ENCODE data around the gene NELFB.

Gene NELFB

GRCh38 chr9:137314561-137315560 lies 59.7 kb downstream of the NELFB start:
- DNase-seq (ENCODE audit: low read depth, low spot score) = no peak
- no CpG with 5 or more reads among the region's 42 CpGs for WGBS (ENCODE audit: insufficient coverage, insufficient read length)
- no peak overlapping the region for H3K27ac ChIP-seq (ENCODE audit: low read length)
- H3K27me3 ChIP-seq (ENCODE audit: control insufficient read depth, insufficient read depth, low read length) = no peaks in the 10 kb centered on the region
- no peaks in the 10 kb centered on the region for H3K9me3 ChIP-seq (ENCODE audit: control insufficient read depth, insufficient read depth, low read length)
- peaks cover 9% of the 10 kb centered on the region for H3K4me1 ChIP-seq (ENCODE audit: control insufficient read depth, insufficient read depth, low read length)
- no peaks in the 10 kb centered on the region; the same call in 1 of the 2 replicates for H3K36me3 ChIP-seq (ENCODE audit: control insufficient read depth, insufficient read depth, low read length)
- H3K4me3 ChIP-seq (ENCODE audit: low read length) = no peak overlapping the region

GRCh38 chr9:137315581-137316011 lies 60.5 kb downstream of the NELFB start:
- H3K27me3 ChIP-seq (ENCODE audit: control insufficient read depth, insufficient read depth, low read length) = no peaks in the 10 kb centered on the region
- H3K27ac ChIP-seq (ENCODE audit: low read length) = no peak overlapping the region
- peaks cover 11% of the 10 kb centered on the region for H3K4me1 ChIP-seq (ENCODE audit: control insufficient read depth, insufficient read depth, low read length)
- no peaks in the 10 kb centered on the region for H3K9me3 ChIP-seq (ENCODE audit: control insufficient read depth, insufficient read depth, low read length)
- no peaks in the 10 kb centered on the region; the same call in 1 of the 2 replicates for H3K36me3 ChIP-seq (ENCODE audit: control insufficient read depth, insufficient read depth, low read length)
- no peak overlapping the region for H3K4me3 ChIP-seq (ENCODE audit: low read length)
- no peak for DNase-seq (ENCODE audit: low read depth, low spot score)
- no CpG with 5 or more reads among the region's 18 CpGs for WGBS (ENCODE audit: insufficient coverage, insufficient read length)

GRCh38 chr9:137316012-137316981 lies 61.2 kb downstream of the NELFB start:
- no peak overlapping the region for H3K27ac ChIP-seq (ENCODE audit: low read length)
- H3K9me3 ChIP-seq (ENCODE audit: control insufficient read depth, insufficient read depth, low read length) = no peaks in the 10 kb centered on the region
- peak overlapping the region; percentile 19; the same call in 1 of the 2 replicates for H3K4me3 ChIP-seq (ENCODE audit: low read length)
- no peaks in the 10 kb centered on the region for H3K27me3 ChIP-seq (ENCODE audit: control insufficient read depth, insufficient read depth, low read length)
- DNase-seq (ENCODE audit: low read depth, low spot score) = no peak
- peaks cover 13% of the 10 kb centered on the region for H3K4me1 ChIP-seq (ENCODE audit: control insufficient read depth, insufficient read depth, low read length)
- WGBS (ENCODE audit: insufficient coverage, insufficient read length) = no CpG with 5 or more reads among the region's 83 CpGs
- H3K36me3 ChIP-seq (ENCODE audit: control insufficient read depth, insufficient read depth, low read length) = no peaks in the 10 kb centered on the region; the same call in 1 of the 2 replicates

GRCh38 chr9:137317021-137317717 lies 62.0 kb downstream of the NELFB start:
- Histone ChIP-seq H3K9me3 (ENCODE audit: control insufficient read depth, insufficient read depth, low read length) (no peaks in the 10 kb centered on the region), H3K27me3 (ENCODE audit: control insufficient read depth, insufficient read depth, low read length) (no peaks in the 10 kb centered on the region), H3K4me1 (ENCODE audit: control insufficient read depth, insufficient read depth, low read length) (peaks cover 13% of the 10 kb centered on the region), H3K36me3 (ENCODE audit: control insufficient read depth, insufficient read depth, low read length) (no peaks in the 10 kb centered on the region; the same call in 1 of the 2 replicates), H3K4me3 (ENCODE audit: low read length) (no peak overlapping the region), H3K27ac (ENCODE audit: low read length) (no peak overlapping the region)
- no CpG with 5 or more reads among the region's 19 CpGs for WGBS (ENCODE audit: insufficient coverage, insufficient read length)
- no peak for DNase-seq (ENCODE audit: low read depth, low spot score)

GRCh38 chr9:137317718-137318511 lies 62.8 kb downstream of the NELFB start:
- Histone ChIP-seq H3K36me3 (ENCODE audit: control insufficient read depth, insufficient read depth, low read length) (no peaks in the 10 kb centered on the region; the same call in 1 of the 2 replicates), H3K27me3 (ENCODE audit: control insufficient read depth, insufficient read depth, low read length) (no peaks in the 10 kb centered on the region), H3K27ac (ENCODE audit: low read length) (no peak overlapping the region), H3K4me3 (ENCODE audit: low read length) (no peak overlapping the region), H3K9me3 (ENCODE audit: control insufficient read depth, insufficient read depth, low read length) (no peaks in the 10 kb centered on the region), H3K4me1 (ENCODE audit: control insufficient read depth, insufficient read depth, low read length) (peaks cover 13% of the 10 kb centered on the region)
- WGBS (ENCODE audit: insufficient coverage, insufficient read length) = no CpG with 5 or more reads among the region's 24 CpGs
- no peak for DNase-seq (ENCODE audit: low read depth, low spot score)

GRCh38 chr9:137318602-137319001 lies 63.5 kb downstream of the NELFB start:
- H3K4me1 ChIP-seq (ENCODE audit: control insufficient read depth, insufficient read depth, low read length) = peaks cover 13% of the 10 kb centered on the region
- no CpG with 5 or more reads among the region's 18 CpGs for WGBS (ENCODE audit: insufficient coverage, insufficient read length)

GRCh38 chr9:137319011-137319738 lies 64.0 kb downstream of the NELFB start:
- no peak for DNase-seq (ENCODE audit: low read depth, low spot score)
- no peaks in the 10 kb centered on the region for H3K27me3 ChIP-seq (ENCODE audit: control insufficient read depth, insufficient read depth, low read length)
- peaks cover 10% of the 10 kb centered on the region for H3K4me1 ChIP-seq (ENCODE audit: control insufficient read depth, insufficient read depth, low read length)
- no peak overlapping the region for H3K4me3 ChIP-seq (ENCODE audit: low read length)
- H3K27ac ChIP-seq (ENCODE audit: low read length) = no peak overlapping the region
- H3K9me3 ChIP-seq (ENCODE audit: control insufficient read depth, insufficient read depth, low read length) = no peaks in the 10 kb centered on the region
- no peaks in the 10 kb centered on the region; the same call in 1 of the 2 replicates for H3K36me3 ChIP-seq (ENCODE audit: control insufficient read depth, insufficient read depth, low read length)
- WGBS (ENCODE audit: insufficient coverage, insufficient read length) = no CpG with 5 or more reads among the region's 26 CpGs

More at GRCh38 chr9:137318602-137319001, 63.5 kb downstream of the NELFB start:
- Histone ChIP-seq H3K4me3 (ENCODE audit: low read length) (no peak overlapping the region), H3K27ac (ENCODE audit: low read length) (no peak overlapping the region), H3K9me3 (ENCODE audit: control insufficient read depth, insufficient read depth, low read length) (no peaks in the 10 kb centered on the region), H3K36me3 (ENCODE audit: control insufficient read depth, insufficient read depth, low read length) (no peaks in the 10 kb centered on the region; the same call in 1 of the 2 replicates), H3K27me3 (ENCODE audit: control insufficient read depth, insufficient read depth, low read length) (no peaks in the 10 kb centered on the region)
- no peak for DNase-seq (ENCODE audit: low read depth, low spot score)

- Histone ChIP-seq H3K9me3 (ENCODE audit: control insufficient read depth, insufficient read depth, low read length) (no peaks in the 10 kb centered on the region), H3K4me3 (ENCODE audit: low read length) (no peak overlapping the region), H3K27me3 (ENCODE audit: control insufficient read depth, insufficient read depth, low read length) (no peaks in the 10 kb centered on the region), H3K27ac (ENCODE audit: low read length) (no peak overlapping the region), H3K36me3 (ENCODE audit: control insufficient read depth, insufficient read depth, low read length) (no peaks in the 10 kb centered on the region), H3K4me1 (ENCODE audit: control insufficient read depth, insufficient read depth, low read length) (peaks cover 5% of the 10 kb centered on the region)
- no peak for DNase-seq (ENCODE audit: low read depth, low spot score)
- WGBS (ENCODE audit: insufficient coverage, insufficient read length) = no CpG with 5 or more reads among the region's 22 CpGs
Measured at GRCh38 chr9:137319739-137320551, 64.8 kb downstream of the NELFB start.

Data from iPS DF 6.9 (cell line).